Measurements from ENCODE around the gene ENTPD1.

GRCh38 chr10:95792211-95792780, 36.3 kb downstream of the ENTPD1 start:
- TF ChIP-seq, protein P1, sequence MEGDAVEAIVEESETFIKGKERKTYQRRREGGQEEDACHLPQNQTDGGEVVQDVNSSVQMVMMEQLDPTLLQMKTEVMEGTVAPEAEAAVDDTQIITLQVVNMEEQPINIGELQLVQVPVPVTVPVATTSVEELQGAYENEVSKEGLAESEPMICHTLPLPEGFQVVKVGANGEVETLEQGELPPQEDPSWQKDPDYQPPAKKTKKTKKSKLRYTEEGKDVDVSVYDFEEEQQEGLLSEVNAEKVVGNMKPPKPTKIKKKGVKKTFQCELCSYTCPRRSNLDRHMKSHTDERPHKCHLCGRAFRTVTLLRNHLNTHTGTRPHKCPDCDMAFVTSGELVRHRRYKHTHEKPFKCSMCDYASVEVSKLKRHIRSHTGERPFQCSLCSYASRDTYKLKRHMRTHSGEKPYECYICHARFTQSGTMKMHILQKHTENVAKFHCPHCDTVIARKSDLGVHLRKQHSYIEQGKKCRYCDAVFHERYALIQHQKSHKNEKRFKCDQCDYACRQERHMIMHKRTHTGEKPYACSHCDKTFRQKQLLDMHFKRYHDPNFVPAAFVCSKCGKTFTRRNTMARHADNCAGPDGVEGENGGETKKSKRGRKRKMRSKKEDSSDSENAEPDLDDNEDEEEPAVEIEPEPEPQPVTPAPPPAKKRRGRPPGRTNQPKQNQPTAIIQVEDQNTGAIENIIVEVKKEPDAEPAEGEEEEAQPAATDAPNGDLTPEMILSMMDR (IDR thresholded peaks at IDR 0.05) = no peak
- TF ChIP-seq POLR2A (IDR thresholded peaks at IDR 0.05) = no peak

Measured in thyroid gland (tissue), 4 donors.